IPS DF 4.7 (cell line): ENCODE data around the gene CCR9.

Experiments used
- DNase-seq: peaks from one replicate; pipeline ENCODE4 v3.0.0-alpha.2; 2013; ENCODE audit warnings: low spot score; ENCODE audit errors: extremely low read depth

Gene CCR9

DNA sequence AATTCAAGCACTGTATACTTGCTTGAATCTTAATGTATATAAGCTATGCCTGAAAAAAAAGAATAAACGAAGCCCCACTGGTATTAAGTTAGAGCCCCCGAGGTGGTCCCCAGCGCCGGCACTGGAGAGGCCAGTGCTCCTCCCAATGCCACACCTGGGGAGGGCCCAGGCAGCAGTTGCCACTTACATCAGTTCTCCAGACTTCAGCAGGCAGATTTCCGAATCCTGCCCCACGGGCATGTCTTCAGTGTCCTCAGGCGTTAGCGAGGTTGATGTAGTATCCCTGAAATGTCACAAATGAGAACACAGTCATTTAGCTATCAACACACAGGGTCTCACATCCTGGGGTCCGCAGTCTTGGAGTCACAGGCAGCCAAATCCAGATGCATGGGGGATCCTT, 49.9 kb downstream of the CCR9 start:
- DNase-seq, result no peak

- no peak for DNase-seq
Measured at GRCh38 chr3:45937206-45938042, 51.1 kb downstream of the CCR9 start.

GRCh38 chr3:45938043-45938435, 51.7 kb downstream of the CCR9 start:
- no peak for DNase-seq

DNA sequence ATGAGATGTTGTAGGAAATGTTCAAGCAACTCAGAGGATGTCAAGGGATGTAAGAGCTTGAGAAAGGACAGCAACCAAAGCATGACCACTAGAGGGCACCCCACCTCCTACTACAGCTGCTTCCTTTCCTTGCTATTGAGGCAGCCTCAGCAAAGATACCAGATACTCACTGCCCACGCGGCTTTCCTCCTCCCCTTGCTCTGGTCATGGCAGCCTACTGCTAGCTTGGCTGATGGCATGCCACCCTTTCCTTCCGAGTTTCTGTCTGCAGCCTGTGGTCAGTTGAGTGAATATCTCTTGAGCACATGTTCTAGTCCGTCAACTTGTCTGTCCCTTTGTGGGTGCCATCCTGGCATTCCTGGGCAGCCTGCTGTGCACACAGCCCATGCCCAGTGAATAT, 52.5 kb downstream of the CCR9 start:
- DNase-seq, result peak; percentile 90

DNA sequence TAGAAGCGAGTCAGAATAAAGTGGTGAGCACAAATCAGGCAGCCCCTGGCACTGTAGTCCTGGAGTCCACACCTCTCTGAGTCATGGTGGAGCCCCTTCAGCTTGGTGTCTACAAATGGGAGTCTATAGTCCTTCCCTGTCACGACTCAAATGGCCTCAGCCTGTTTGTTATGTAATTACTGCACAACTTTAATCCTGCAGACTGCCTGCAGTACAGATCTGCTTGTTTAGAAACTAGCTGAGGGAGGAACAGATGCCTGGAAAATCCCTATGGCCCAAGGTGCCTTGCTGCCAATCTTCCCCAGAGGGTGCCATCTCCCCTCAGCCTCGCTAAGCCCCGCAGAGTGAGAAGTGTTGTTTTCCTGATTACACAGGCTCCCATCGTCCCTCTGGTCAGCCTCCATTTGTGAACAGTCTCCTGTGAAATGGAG, 53.0 kb downstream of the CCR9 start:
- DNase-seq, result no peak

DNA sequence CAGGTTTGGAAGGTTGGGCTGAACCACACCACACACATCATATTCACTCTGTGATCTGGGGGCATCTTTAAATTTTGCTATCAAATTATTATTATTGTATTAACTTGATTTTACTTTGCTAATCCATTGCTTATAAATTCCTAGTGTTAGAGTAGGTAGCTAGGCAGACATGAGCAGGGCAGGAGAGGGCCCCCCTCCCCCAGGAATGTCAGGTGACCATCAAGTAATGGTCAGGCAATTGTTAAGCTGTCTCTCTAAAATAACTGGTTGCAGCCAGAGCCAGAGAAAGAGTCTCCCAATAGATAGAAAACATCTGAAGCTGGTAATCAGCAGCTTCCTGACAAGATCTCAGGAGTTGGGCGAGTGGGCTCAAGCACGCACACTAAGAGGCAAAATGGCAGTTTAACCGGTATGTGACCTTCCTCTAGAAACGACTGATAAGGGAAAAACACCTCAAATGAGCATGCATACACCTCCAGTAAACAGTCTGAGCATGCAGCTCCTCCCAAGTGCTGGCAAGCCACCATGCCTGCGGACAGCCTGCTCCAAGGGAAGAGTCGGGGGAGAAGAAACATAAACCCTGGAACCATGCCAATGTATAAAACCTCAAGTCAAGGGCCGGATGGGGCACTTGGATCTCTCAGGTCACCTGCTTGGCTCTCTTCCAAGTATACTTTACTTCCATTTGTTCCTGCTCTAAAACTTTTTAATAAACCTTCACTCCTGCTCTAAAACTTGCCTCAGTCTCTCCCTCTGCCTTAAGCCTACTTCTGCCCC, 53.8 kb downstream of the CCR9 start:
- DNase-seq, result no peak

DNA sequence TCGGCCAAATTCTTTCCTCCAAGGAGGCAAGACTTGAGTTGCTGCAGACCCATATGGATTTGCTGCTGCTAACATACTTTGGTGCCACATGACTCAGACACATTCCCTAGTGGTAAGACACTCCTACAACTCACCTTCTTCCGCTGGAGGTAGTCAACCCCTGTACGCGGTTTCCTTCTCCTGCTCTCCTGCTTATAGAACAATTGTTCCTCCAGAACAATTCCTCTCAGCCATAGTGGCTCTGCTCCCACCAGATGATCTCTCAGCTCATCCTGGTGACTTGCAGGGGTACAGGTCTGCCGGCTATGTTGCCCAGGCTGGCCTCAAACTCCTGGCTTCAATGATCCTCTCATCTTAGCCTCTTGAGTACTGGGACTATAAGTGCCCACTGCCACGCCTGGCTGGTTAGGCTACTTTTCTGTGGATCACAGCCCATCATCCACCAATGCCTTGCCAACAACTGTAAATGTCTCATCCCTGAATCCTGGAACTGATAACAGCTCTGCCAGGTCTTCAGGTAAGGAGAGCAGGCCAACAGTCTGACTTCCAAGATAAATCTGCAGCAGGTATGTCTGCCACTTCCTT, 54.5 kb downstream of the CCR9 start:
- no peak for DNase-seq

DNA sequence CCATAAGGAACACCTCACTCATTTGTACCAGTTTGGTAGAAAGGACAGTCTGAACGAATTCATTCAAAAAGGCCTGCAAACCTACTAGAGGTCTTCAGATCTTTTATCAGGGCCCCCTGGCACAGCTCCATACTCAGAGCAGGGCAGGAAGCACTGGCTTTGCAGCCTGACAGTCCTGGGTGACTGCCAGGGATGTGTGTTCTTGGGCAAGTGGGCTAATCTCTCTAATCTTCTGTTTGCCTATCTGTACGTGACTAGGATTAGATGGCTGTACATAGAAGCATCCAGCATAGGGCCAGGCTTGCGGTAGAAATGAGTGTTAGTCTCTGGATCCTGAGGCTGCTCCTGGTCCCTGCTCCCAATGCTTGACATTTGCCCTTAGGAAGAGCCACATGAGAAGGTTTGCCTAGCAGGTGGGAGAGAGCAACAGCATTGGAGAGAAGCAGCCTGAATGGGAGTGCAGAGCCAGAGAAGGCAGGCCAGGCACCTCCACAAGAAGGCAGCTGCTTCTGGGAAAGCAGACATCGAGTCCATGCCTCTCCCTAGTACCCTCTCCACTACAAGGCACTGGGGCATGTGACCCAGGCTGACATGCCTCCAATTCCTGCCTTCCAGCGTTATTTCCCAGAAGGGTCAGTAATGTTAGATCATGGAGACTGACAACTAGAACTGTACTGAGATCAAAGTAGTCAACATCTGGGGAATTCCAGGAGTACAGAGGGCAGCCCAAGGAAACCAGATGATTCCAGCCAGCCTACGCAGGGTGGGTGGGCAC, 55.9 kb downstream of the CCR9 start:
- no peak for DNase-seq

DNA sequence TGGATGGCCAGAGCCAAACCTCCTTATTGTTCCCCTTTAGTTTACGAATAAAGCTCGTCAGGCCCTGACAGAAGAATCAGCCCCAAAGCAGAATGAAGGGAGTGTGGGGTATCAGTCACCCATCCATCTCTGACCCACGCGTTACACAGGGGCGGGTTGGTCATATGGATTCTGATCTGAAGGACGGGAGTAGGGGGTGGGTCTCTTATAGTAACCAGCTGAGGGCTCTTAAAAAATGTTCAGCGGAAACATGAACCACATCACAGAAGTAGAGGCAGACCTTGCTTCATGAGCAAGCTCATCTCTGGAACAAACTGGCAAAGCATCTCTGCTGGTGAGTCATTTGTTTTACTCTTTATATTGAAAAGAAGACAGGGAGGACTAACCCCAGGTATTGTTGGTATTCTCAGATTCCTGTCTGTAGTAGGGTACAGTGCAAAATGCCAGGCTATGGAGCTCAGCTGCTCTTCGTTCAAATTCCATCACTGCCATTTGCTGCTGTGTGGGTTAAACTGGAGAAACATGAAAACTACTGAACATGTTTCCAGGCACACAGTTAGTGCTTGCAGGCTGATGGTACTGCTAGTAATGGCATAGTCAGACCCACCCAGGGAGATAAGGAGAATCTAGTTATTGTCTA, 57.0 kb downstream of the CCR9 start, which contains the start of gene CXCR6:
TSS of gene CXCR6 (plus strand) at position 258 of the 640 bp plus-strand sequence. CDS start 3,018 bp downstream, outside the sequence.
- no peak for DNase-seq

DNA sequence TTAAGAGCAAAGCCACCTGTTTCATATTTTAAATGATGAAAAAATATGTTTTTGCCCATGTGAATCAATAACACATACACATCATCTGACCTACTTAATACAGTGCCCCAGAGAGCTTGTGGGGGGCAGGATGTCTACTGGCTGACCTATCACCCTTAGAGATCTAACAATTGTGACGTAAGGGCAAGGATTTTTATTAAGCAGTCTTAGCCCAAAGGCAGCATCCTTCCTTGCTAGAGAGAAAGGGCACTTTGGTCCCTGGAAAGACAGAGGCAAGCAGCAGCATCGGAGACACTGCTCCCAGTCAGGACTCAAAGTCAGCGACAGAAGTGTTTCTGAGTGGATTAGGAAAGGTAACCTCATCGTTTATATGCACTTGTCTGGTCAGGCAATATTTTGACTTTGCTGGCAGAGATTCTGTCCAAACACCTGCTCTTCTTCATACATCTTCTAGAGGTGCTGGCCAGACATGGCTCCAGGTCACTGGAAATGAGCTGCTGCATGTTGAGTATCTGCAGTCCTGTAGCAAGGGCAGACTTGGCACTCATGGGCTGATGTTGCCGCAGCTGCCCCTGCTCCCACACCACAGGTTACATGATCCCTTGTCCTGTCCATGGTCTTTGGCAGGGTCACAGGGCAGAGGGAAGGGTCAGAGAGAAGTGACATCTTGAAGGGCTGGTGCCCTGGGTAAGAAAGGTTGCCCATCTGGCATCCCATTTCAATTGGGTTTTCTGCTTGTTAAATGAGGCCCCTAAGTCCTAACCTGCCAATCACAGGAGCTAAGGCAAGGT, 58.7 kb downstream of the CCR9 start:
- DNase-seq, result no peak

DNA sequence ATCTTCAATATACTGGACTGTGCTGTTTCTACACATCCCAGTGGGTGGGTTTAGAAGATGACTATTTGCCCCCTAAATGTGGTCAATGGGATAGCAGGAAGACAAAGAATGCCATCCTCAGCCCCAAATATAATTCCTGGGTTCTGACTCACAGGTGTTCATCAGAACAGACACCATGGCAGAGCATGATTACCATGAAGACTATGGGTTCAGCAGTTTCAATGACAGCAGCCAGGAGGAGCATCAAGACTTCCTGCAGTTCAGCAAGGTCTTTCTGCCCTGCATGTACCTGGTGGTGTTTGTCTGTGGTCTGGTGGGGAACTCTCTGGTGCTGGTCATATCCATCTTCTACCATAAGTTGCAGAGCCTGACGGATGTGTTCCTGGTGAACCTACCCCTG, 60.0 kb downstream of the CCR9 start:
- DNase-seq, result no peak

- DNase-seq, result no peak
Measured at GRCh38 chr3:45946875-45947274, 60.5 kb downstream of the CCR9 start.

DNA sequence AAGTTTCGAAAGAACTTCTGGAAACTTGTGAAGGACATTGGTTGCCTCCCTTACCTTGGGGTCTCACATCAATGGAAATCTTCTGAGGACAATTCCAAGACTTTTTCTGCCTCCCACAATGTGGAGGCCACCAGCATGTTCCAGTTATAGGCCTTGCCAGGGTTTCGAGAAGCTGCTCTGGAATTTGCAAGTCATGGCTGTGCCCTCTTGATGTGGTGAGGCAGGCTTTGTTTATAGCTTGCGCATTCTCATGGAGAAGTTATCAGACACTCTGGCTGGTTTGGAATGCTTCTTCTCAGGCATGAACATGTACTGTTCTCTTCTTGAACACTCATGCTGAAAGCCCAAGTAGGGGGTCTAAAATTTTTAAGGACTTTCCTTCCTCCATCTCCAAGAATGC, 61.0 kb downstream of the CCR9 start:
- no peak for DNase-seq

- no peak for DNase-seq
Measured at GRCh38 chr3:45948311-45948781, 62.0 kb downstream of the CCR9 start.

DNA sequence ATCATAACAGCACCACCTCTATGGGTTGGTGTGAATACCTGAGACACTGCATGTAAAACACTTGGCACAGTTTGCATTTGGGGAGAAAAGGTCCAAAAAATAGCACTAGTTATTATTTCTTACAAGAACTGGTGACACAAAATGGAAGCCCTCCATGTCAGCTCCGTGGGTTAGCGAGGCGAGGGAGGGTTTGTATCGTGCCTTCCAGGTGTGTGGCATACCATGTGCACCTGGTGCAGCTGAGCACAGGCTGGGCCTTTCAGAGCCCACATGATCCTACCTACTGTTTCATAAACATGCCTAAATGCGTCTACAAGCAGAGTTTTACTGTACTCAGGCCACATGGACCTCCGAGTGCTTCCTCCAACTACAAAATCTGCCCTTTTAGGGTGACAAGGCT, 62.5 kb downstream of the CCR9 start:
- DNase-seq, result no peak

DNA sequence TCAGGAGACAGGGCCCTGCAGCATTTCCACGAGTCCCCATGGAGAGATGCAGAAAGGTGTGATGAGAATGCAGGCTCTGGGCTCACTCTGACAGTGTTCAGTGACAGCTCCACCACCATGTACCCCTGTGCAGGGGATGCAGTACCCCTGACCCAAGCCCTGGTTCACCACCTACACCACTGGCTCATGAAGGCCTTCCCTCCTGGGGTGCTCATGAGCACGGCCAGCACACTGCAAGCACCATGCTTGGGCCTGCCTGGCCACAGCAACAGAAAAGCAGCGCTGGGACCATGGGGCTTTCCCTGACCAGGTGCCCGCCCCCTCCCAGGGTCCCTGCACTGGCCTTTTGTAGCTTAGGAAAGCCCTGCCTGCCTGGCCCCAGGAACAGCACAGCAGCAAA, 63.1 kb downstream of the CCR9 start:
- no peak for DNase-seq

GRCh38 chr3:45950131-45950530, 63.8 kb downstream of the CCR9 start:
- DNase-seq, result no peak

DNA sequence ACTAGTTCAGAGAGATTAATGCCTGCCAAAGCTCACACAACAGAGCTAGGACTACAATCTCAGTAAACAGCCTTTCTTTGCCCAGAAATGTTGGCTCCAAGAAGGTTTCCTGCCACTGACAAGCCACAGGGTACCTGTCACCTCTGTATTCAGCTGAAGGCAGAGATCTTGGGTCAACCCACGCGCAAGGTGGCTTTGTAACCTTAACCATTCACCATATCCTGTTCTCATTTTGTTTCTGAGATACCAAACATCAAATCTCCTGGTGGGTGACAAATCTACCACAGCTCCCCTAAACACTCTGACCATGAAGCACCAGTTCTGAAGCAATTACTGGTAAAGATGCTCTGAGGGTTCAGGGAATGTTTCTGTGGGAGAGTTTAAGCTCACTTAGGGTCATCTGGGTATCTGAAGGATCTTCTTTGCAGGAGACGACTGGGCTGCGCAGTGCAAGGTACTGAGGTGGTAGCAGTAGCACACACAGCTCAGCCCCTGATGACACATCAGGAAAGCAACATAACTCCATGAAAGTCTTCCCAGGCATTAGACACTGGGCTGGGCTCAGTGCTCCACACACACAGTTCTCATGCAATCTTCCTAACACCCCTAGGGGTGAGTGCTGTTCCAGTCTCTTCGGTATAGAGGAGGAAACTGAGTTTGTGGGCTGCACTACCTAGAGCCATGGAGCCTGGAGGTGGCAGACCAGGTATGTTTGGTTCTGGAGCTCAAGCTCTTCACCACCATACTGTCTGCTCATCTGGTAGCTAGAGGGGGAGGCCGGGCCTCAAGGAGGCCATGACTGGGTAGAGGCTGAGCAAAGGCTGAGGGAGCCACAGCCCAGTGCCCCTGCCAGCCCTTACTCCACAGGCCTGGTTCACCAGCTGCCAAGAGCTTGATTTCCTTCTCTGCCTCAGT, 64.6 kb downstream of the CCR9 start:
- DNase-seq, result no peak

- DNase-seq, result no peak
Measured at GRCh38 chr3:45951946-45952345, 65.6 kb downstream of the CCR9 start.
